Fibroblast of lung (primary cell): ENCODE measurements around the gene ZCCHC7. TPM values are rescaled to one million over a fixed set of nuclear protein-coding genes. Genes with fewer than 3 reads are reported as not detected.

Source experiments
- DNase-seq, 2 donors: peaks; one replicate each; pipeline versions ENCODE4 v3.0.0 to v3.0.0-alpha.2; 2010; ENCODE audit warnings: low read depth in 2 of 2
- H2AFZ ChIP-seq: 2 replicates; pipeline ENCODE4 v1.5.1; 2012; ENCODE audit warnings: low read length, control low read depth, inconsistent platforms
- H3K27ac ChIP-seq: 2 replicates; pipeline ENCODE4 v1.5.1; 2011; ENCODE audit warnings: low read length, control low read depth; ENCODE audit not compliant: insufficient read depth
- H3K27me3 ChIP-seq: 2 replicates; pipeline ENCODE4 v1.5.1; 2011; ENCODE audit warnings: mild to moderate bottlenecking, low read length; ENCODE audit not compliant: control insufficient read depth, insufficient read depth
- H3K36me3 ChIP-seq: 2 replicates; pipeline ENCODE4 v1.5.1; 2011; ENCODE audit warnings: low read length; ENCODE audit not compliant: control insufficient read depth, insufficient read depth
- H3K4me1 ChIP-seq: 2 replicates; pipeline ENCODE4 v1.5.1; 2011; ENCODE audit warnings: low read length; ENCODE audit not compliant: control insufficient read depth, insufficient read depth; ENCODE audit errors: extremely low read depth
- H3K4me2 ChIP-seq: 2 replicates; pipeline ENCODE4 v1.5.1; 2011; ENCODE audit warnings: low read length, control low read depth; ENCODE audit not compliant: insufficient read depth; ENCODE audit errors: extremely low read depth
- H3K4me3 ChIP-seq, 4 experiments: fragments of 200-600 bp in 1 of 4; sonication (generic) in 1 of 4; replicated peaks in 1 of 4; 2 replicates each; pipeline ENCODE4 v1.5.1; 2011 to 2016; ENCODE audit warnings: low read length in 4 of 4, low read depth in 3 of 4, mild to moderate bottlenecking in 3 of 4, control low read depth in 2 of 4, inconsistent platforms in 1 of 4, mixed read lengths in 1 of 4; ENCODE audit not compliant: insufficient read depth in 1 of 4; ENCODE audit errors: control extremely low read depth in 1 of 4
- H3K79me2 ChIP-seq: 2 replicates; pipeline ENCODE4 v1.5.1; 2012; ENCODE audit warnings: mild to moderate bottlenecking, low read length, inconsistent platforms; ENCODE audit not compliant: control insufficient read depth, insufficient read depth
- H3K9ac ChIP-seq: 2 replicates; pipeline ENCODE4 v1.5.1; 2011; ENCODE audit warnings: mild to moderate bottlenecking, low read length, control low read depth; ENCODE audit not compliant: insufficient read depth
- H3K9me3 ChIP-seq: 2 replicates; pipeline ENCODE4 v1.5.1; 2012; ENCODE audit warnings: low read depth, low read length; ENCODE audit not compliant: control insufficient read depth, insufficient read depth
- H4K20me1 ChIP-seq: 2 replicates; pipeline ENCODE4 v1.5.1; 2011; ENCODE audit warnings: low read length; ENCODE audit not compliant: control insufficient read depth, insufficient read depth; ENCODE audit errors: extremely low read depth
- EZH2 ChIP-seq: IDR thresholded peaks from 2 replicates; pipeline ENCODE4 v1.5.1; 2012; ENCODE audit warnings: low read length, control low read depth, mild to moderate bottlenecking; ENCODE audit errors: missing control alignments
- polyA plus RNA-seq, 2 donors: library from polyadenylated mRNA; depleted of rRNA in 1 of 2; stranded (reverse) in 1 of 2; unstranded in 1 of 2; fragments of >200 nt; gene quantifications; 2 replicates each; pipeline ENCODE4 v1.2.1, GENCODE V29; 2011 to 2012; ENCODE audit warnings: missing spikeins in 1 of 2
- total RNA-seq: library from RNA; depleted of rRNA; stranded (reverse); fragments of >200 nt; gene quantifications from 2 replicates; pipeline ENCODE4 v1.2.1, GENCODE V29; 2014
- TF ChIP-seq, protein P1 (sequence below), 2 donors: IDR thresholded peaks in 1 of 2; conservative IDR thresholded peaks in 1 of 2; 1 replicate in 1 of 2; 2 replicates in 1 of 2; pipeline ENCODE4 v1.5.1; 2011 to 2012; ENCODE audit warnings: low read length in 2 of 2, control low read depth in 1 of 2, inconsistent platforms in 1 of 2, low read depth in 1 of 2, mild to moderate bottlenecking in 1 of 2

ZCCHC7 gene
- total and polyA plus RNA-seq, 2 donors (not counting 1 experiment from before 2014, with no cell fraction given) = 15.0 to 23.8 TPM

DNA sequence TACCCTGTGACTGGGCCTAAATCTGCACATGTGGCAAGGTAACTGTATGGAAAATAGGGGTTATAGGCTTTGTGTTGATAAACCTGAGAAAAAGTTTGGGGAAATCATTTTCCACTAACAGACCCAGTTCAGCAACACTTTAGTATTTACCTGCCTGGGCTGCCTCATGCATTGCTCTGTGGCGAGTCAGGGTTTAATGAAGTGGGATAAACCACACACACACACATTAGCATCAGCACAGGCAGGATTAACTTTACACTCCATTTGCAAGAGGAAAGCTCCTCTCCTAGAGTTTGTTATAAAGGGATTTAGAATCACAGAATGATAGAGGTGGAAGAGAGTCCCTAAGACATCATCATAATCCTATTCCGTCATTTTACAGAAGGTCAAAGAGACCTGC lies 20.0 kb upstream of the ZCCHC7 start:
- no peak overlapping the region for H3K27ac ChIP-seq
- H3K9me3 ChIP-seq = no peaks in the 10 kb centered on the region
- H3K4me3 ChIP-seq = no peak overlapping the region
- H3K36me3 ChIP-seq = no peaks in the 10 kb centered on the region
- no peaks in the 10 kb centered on the region for H3K79me2 ChIP-seq
- no peaks in the 10 kb centered on the region for H3K27me3 ChIP-seq
- H2AFZ ChIP-seq = no peak overlapping the region
- no peak overlapping the region for H3K4me2 ChIP-seq
- DNase-seq = peak in 1 of 2 donors; percentile 40
- TF ChIP-seq, protein P1, sequence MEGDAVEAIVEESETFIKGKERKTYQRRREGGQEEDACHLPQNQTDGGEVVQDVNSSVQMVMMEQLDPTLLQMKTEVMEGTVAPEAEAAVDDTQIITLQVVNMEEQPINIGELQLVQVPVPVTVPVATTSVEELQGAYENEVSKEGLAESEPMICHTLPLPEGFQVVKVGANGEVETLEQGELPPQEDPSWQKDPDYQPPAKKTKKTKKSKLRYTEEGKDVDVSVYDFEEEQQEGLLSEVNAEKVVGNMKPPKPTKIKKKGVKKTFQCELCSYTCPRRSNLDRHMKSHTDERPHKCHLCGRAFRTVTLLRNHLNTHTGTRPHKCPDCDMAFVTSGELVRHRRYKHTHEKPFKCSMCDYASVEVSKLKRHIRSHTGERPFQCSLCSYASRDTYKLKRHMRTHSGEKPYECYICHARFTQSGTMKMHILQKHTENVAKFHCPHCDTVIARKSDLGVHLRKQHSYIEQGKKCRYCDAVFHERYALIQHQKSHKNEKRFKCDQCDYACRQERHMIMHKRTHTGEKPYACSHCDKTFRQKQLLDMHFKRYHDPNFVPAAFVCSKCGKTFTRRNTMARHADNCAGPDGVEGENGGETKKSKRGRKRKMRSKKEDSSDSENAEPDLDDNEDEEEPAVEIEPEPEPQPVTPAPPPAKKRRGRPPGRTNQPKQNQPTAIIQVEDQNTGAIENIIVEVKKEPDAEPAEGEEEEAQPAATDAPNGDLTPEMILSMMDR (conservative IDR thresholded peaks at IDR 0.05 in 1 of 2, IDR thresholded peaks at IDR 0.05 in 1 of 2; ENCODE audit: low read depth in 1 of 2, low read length in 2 of 2) = no peak
- no peak for TF ChIP-seq EZH2
- no peaks in the 10 kb centered on the region for H4K20me1 ChIP-seq
- no peak overlapping the region for H3K9ac ChIP-seq
- no peaks in the 10 kb centered on the region for H3K4me1 ChIP-seq

DNA sequence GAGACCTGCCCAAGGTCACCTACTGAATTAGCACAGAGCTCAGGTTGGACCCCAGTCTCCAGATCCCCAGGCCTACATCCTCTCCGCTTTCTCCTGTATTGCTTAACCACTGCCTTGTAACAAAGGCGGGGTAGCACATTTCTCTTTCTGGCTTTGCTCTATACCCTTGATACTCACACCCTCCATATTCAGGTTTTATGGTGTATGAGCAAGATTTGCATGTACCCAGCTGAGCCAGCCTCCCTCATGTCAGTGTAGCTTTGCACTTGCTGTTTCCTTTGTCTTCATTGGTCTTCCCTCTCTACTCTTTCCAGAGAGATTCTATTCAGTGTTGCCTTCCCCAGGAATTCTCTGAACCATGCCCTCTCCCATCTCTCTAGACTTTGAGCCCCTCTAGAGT lies 19.6 kb upstream of the ZCCHC7 start:
- Histone ChIP-seq H3K9me3 (no peaks in the 10 kb centered on the region), H3K4me3 (no peak overlapping the region), H3K4me1 (no peaks in the 10 kb centered on the region), H3K27ac (no peak overlapping the region), H3K79me2 (no peaks in the 10 kb centered on the region), H3K4me2 (no peak overlapping the region), H3K27me3 (no peaks in the 10 kb centered on the region), H2AFZ (no peak overlapping the region), H3K9ac (no peak overlapping the region), H3K36me3 (no peaks in the 10 kb centered on the region), H4K20me1 (no peaks in the 10 kb centered on the region)
- no peak for DNase-seq
- TF ChIP-seq EZH2 = no peak
- TF ChIP-seq, protein P1 (conservative IDR thresholded peaks at IDR 0.05 in 1 of 2, IDR thresholded peaks at IDR 0.05 in 1 of 2; ENCODE audit: low read depth in 1 of 2, low read length in 2 of 2) = no peak

DNA sequence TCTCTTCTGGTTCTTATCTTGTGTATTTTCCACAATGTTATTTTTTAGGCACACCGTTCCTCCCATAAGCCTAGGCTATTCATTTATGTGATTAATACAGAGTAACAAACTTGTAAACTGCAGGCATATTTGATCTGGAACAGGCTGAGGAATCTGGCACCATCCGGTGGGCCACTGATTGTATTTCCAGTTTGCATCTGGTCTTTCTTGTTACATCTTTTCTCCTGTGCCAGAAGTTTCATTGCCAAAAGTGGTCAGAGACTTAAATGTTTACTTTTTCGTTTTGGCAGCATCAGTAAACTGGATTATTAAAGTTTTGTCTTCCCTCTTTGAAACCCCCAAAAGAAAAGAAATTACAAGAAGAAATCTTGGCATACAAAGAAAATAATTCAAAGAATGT lies 17.9 kb upstream of the ZCCHC7 start:
- no peak overlapping the region for H3K4me3 ChIP-seq
- no peaks in the 10 kb centered on the region for H3K36me3 ChIP-seq
- TF ChIP-seq EZH2 = no peak
- TF ChIP-seq, protein P1 (conservative IDR thresholded peaks at IDR 0.05 in 1 of 2, IDR thresholded peaks at IDR 0.05 in 1 of 2; ENCODE audit: low read depth in 1 of 2, low read length in 2 of 2) = no peak
- H2AFZ ChIP-seq = no peak overlapping the region
- no peaks in the 10 kb centered on the region for H4K20me1 ChIP-seq
- no peak overlapping the region for H3K27ac ChIP-seq
- H3K4me1 ChIP-seq = no peaks in the 10 kb centered on the region
- no peak for DNase-seq
- H3K27me3 ChIP-seq = no peaks in the 10 kb centered on the region
- no peaks in the 10 kb centered on the region for H3K9me3 ChIP-seq
- no peak overlapping the region for H3K4me2 ChIP-seq
- H3K79me2 ChIP-seq = no peaks in the 10 kb centered on the region
- H3K9ac ChIP-seq = no peak overlapping the region
